Keratinocyte (primary cell): ENCODE results near the gene GRIA4. TPM values are rescaled to one million over a fixed set of nuclear protein-coding genes. Genes with fewer than 3 reads are reported as not detected.

Source experiments
- DNase-seq: peaks from one replicate; pipeline ENCODE4 v3.0.0-alpha.2; 2011; ENCODE audit warnings: low read depth, missing footprints, low spot score
- FAIRE-seq: peaks from 2 replicates; lab custom pipeline; 2011; peaks lifted over from hg19 to GRCh38; lab: Jason Lieb, UNC
- H2AFZ ChIP-seq: 2 replicates; pipeline ENCODE4 v1.6.0; 2012; ENCODE audit warnings: low read length, control low read depth, inconsistent platforms; ENCODE audit not compliant: control insufficient read depth
- H3K27ac ChIP-seq: 2 replicates; pipeline ENCODE4 v1.5.1; 2011; ENCODE audit warnings: low read length; ENCODE audit not compliant: control insufficient read depth, insufficient read depth
- H3K27me3 ChIP-seq: 3 replicates; pipeline ENCODE4 v1.6.0; 2011; ENCODE audit warnings: low read length; ENCODE audit not compliant: control insufficient read depth, insufficient read depth; ENCODE audit errors: extremely low read depth
- H3K36me3 ChIP-seq, 2 experiments: 2 replicates in 1 of 2; 3 replicates in 1 of 2; pipeline ENCODE4 v1.5.1; 2011; ENCODE audit warnings: low read length in 2 of 2, mild to moderate bottlenecking in 1 of 2; ENCODE audit not compliant: control insufficient read depth in 2 of 2, insufficient read depth in 2 of 2; ENCODE audit errors: extremely low read depth in 1 of 2
- H3K4me1 ChIP-seq: 3 replicates; pipeline ENCODE4 v1.5.1; 2011; ENCODE audit warnings: low read length; ENCODE audit not compliant: control insufficient read depth, insufficient read depth; ENCODE audit errors: extremely low read depth
- H3K4me2 ChIP-seq: 3 replicates; pipeline ENCODE4 v1.6.0; 2011; ENCODE audit warnings: low read depth, low read length; ENCODE audit not compliant: control insufficient read depth, insufficient read depth; ENCODE audit errors: extremely low read depth
- H3K4me3 ChIP-seq, 3 experiments: fragments of 200-600 bp in 1 of 3; sonication (generic) in 1 of 3; 2 replicates in 2 of 3; 3 replicates in 1 of 3; pipeline ENCODE4 v1.5.1; 2011 to 2016; ENCODE audit warnings: low read length in 3 of 3, mild to moderate bottlenecking in 3 of 3, control low read depth in 2 of 3, inconsistent platforms in 1 of 3, low read depth in 1 of 3, mixed read lengths in 1 of 3, mixed run types in 1 of 3, moderate library complexity in 1 of 3; ENCODE audit not compliant: control insufficient read depth in 2 of 3, insufficient read depth in 2 of 3; ENCODE audit errors: extremely low read depth in 1 of 3
- H3K79me2 ChIP-seq: 2 replicates; pipeline ENCODE4 v1.6.0; 2012; ENCODE audit warnings: low read length; ENCODE audit not compliant: control insufficient read depth, insufficient read depth
- H3K9ac ChIP-seq: 3 replicates; pipeline ENCODE4 v1.6.0; 2011; ENCODE audit warnings: low read length; ENCODE audit not compliant: control insufficient read depth, insufficient read depth; ENCODE audit errors: extremely low read depth
- H3K9me1 ChIP-seq: 3 replicates; pipeline ENCODE4 v1.6.0; 2011; ENCODE audit warnings: low read length; ENCODE audit not compliant: control insufficient read depth, insufficient read depth; ENCODE audit errors: extremely low read depth
- H3K9me3 ChIP-seq: 2 replicates; pipeline ENCODE4 v1.5.1; 2012; ENCODE audit warnings: low read depth, low read length; ENCODE audit not compliant: control insufficient read depth
- H4K20me1 ChIP-seq: 3 replicates; pipeline ENCODE4 v1.6.0; 2011; ENCODE audit warnings: low read length; ENCODE audit not compliant: control insufficient read depth, insufficient read depth; ENCODE audit errors: extremely low read depth
- EZH2 ChIP-seq: IDR thresholded peaks from one replicate; pipeline ENCODE4 v1.6.1; 2012; ENCODE audit warnings: inconsistent platforms, mild to moderate bottlenecking, low read length, moderate library complexity
- dilution Hi-C: fragments of 300-500 bp; cut with MboI; formaldehyde crosslinking; loops from one replicate; pipeline ENCODE4 v1.7.0; 2020; ENCODE audit warnings: low sequenced_read_pairs; ENCODE audit not compliant: extremely low pct_ligation_motif_present
- polyA plus RNA-seq, 5 experiments: library from polyadenylated mRNA; depleted of rRNA in 3 of 5; stranded (reverse) in 3 of 5; stranded (forward) in 1 of 5; unstranded in 1 of 5; fragments of >200 nt; gene quantifications; 1 replicate in 1 of 5; 2 replicates in 3 of 5; 3 replicates in 1 of 5; pipeline versions ENCODE4 v1.2.1 to v1.2.3, GENCODE V29; 2011 to 2012; ENCODE audit warnings: missing spikeins in 2 of 5, low read depth in 1 of 5, low replicate concordance in 1 of 5
- TF ChIP-seq, protein P1 (sequence below), 3 experiments: IDR thresholded peaks in 1 of 3; conservative IDR thresholded peaks in 1 of 3; optimal IDR thresholded peaks in 1 of 3; 2 replicates in 2 of 3; 3 replicates in 1 of 3; pipeline versions ENCODE3 to v1.5.1; 2011; ENCODE audit warnings: low read length in 3 of 3, mild to moderate bottlenecking in 3 of 3, moderate library complexity in 2 of 3, control low read depth in 1 of 3, inconsistent platforms in 1 of 3; ENCODE audit not compliant: insufficient read depth in 2 of 3; ENCODE audit errors: extremely low read depth in 1 of 3

GRIA4 gene
- polyA plus RNA-seq, 1 donor (not counting 4 experiments of a cell fraction or from before 2014, with no cell fraction given), result not detected

DNA sequence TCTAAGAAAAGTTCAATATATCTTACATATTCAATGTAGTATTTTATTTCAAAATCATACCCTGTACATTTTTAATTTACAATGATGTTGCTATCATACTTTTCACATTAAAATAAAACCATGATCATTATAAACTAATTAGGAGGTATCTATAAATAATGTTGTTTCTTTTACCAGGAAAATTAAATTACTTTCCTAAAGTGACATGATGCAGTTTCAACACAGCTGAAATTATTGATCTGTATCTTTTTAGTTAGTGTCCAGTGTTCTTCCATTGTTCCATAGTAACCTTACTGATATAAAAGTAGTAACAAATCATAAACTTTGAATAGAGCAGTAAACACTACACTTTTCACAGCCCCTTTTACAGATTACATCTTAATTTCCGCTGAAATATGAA is 29.7 kb downstream of the GRIA4 start:
- dilution Hi-C loops, result no loop called here
- no peaks in the 10 kb centered on the region for H3K4me1 ChIP-seq
- H3K79me2 ChIP-seq, result no peaks in the 10 kb centered on the region
- H3K27me3 ChIP-seq, result no peaks in the 10 kb centered on the region
- H3K9me1 ChIP-seq, result no peaks in the 10 kb centered on the region
- no peak for TF ChIP-seq EZH2
- TF ChIP-seq, protein P1, sequence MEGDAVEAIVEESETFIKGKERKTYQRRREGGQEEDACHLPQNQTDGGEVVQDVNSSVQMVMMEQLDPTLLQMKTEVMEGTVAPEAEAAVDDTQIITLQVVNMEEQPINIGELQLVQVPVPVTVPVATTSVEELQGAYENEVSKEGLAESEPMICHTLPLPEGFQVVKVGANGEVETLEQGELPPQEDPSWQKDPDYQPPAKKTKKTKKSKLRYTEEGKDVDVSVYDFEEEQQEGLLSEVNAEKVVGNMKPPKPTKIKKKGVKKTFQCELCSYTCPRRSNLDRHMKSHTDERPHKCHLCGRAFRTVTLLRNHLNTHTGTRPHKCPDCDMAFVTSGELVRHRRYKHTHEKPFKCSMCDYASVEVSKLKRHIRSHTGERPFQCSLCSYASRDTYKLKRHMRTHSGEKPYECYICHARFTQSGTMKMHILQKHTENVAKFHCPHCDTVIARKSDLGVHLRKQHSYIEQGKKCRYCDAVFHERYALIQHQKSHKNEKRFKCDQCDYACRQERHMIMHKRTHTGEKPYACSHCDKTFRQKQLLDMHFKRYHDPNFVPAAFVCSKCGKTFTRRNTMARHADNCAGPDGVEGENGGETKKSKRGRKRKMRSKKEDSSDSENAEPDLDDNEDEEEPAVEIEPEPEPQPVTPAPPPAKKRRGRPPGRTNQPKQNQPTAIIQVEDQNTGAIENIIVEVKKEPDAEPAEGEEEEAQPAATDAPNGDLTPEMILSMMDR (optimal IDR thresholded peaks at IDR 0.05 in 1 of 3, IDR thresholded peaks at IDR 0.05 in 1 of 3, conservative IDR thresholded peaks at IDR 0.05 in 1 of 3; ENCODE audit: extremely low read depth in 1 of 3, insufficient read depth in 2 of 3, low read length in 3 of 3), result no peak
- no peak overlapping the region for H3K9ac ChIP-seq
- FAIRE-seq (no peak), DNase-seq (no peak)
- H3K36me3 ChIP-seq, result no peaks in the 10 kb centered on the region
- H3K9me3 ChIP-seq, result no peaks in the 10 kb centered on the region
- H3K4me2 ChIP-seq, result no peak overlapping the region
- no peak overlapping the region for H3K4me3 ChIP-seq
- no peak overlapping the region for H3K27ac ChIP-seq
- no peaks in the 10 kb centered on the region for H4K20me1 ChIP-seq
- H2AFZ ChIP-seq, result no peak overlapping the region

DNA sequence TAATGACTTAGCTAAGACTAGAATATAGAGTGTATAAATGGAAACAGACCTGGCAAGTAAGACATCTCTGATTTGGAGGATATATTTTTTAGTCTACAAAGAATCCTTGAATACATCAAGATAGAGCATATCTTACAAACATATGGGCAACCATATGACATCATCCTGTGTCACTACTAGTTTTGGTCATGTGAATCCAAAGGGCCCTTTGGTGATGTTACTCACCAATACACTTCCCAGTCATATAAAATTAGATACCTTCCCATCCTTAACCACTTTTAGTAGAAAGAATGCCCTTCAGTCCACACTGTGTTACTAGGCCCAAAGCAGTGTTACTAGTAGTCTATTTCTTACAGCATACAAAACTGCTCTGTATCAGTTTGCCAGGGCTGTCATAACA is 31.6 kb downstream of the GRIA4 start:
- no peak for DNase-seq

More for the DNA sequence above, 31.6 kb downstream of the GRIA4 start:
- H2AFZ ChIP-seq, result no peak overlapping the region
- no peaks in the 10 kb centered on the region for H3K27me3 ChIP-seq
- no peaks in the 10 kb centered on the region for H3K9me1 ChIP-seq
- H3K27ac ChIP-seq, result no peak overlapping the region
- H3K9me3 ChIP-seq, result no peaks in the 10 kb centered on the region
- no peak overlapping the region for H3K4me2 ChIP-seq
- dilution Hi-C loops, result no loop called here
- H3K4me1 ChIP-seq, result no peaks in the 10 kb centered on the region
- H3K9ac ChIP-seq, result no peak overlapping the region
- FAIRE-seq, result no peak
- H4K20me1 ChIP-seq, result no peaks in the 10 kb centered on the region
- no peaks in the 10 kb centered on the region for H3K36me3 ChIP-seq
- TF ChIP-seq, protein P1 (optimal IDR thresholded peaks at IDR 0.05 in 1 of 3, IDR thresholded peaks at IDR 0.05 in 1 of 3, conservative IDR thresholded peaks at IDR 0.05 in 1 of 3; ENCODE audit: extremely low read depth in 1 of 3, insufficient read depth in 2 of 3, low read length in 3 of 3), result no peak
- no peaks in the 10 kb centered on the region for H3K79me2 ChIP-seq
- H3K4me3 ChIP-seq, result no peak overlapping the region
